HG02763 (cell line): ENCODE data around the gene PARD3.

ENCODE experiments used
- ATAC-seq: cut with Tn5 transposase; IDR thresholded peaks from one replicate; pipeline ENCODE4 v1.9.1; 2021; ENCODE audit warnings: mild to moderate bottlenecking, moderate library complexity; ENCODE audit not compliant: unreplicated experiment

PARD3 gene

DNA sequence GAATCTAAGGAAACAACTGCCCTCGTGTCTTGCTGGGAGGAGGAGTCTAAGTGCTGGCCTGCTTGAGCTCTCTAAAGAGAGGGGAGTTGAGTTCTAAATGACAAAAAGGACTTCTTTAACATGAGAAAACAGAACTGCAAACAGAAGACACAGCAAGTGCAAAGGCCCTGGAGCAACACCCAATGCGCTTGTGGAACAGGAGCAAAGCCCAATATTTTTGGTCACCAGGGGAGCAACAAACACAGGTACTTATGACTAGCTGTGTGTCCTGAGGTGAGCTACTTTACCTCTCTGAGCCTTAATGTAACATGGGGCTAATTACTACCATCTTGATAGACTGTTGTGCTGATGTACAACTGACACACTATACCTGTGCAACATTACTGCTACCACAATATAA, 634.3 kb downstream of the PARD3 start:
- ATAC-seq = no peak

GRCh38 chr10:34179280-34179679, 635.8 kb downstream of the PARD3 start:
- ATAC-seq = no peak

GRCh38 chr10:34178756-34179155, 636.3 kb downstream of the PARD3 start:
- ATAC-seq = no peak

- no peak for ATAC-seq
Observed at GRCh38 chr10:34178196-34178595, 636.9 kb downstream of the PARD3 start.

DNA sequence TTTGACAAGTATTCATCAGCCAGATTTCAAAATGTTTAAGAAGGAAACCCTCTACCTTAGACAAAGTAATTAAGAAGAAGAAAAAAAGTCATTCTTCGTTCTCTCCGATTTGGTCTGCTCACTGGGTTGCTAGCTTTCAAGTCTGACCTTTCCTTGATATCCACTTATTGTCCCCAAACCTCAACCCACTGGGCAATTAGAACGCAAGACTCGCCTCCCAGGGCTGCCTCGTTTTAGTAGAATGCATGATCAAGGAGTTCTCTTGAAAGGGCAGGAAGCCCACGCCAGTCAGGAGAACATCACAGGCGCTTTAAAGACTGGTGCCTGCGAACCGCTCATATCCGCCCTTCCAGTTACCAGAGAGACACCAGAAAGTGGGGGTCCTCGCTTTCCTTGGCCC, 637.7 kb downstream of the PARD3 start:
- no peak for ATAC-seq

GRCh38 chr10:34176351-34176750, 638.7 kb downstream of the PARD3 start:
- ATAC-seq = no peak

GRCh38 chr10:34175121-34175520, 640.0 kb downstream of the PARD3 start:
- no peak for ATAC-seq

DNA sequence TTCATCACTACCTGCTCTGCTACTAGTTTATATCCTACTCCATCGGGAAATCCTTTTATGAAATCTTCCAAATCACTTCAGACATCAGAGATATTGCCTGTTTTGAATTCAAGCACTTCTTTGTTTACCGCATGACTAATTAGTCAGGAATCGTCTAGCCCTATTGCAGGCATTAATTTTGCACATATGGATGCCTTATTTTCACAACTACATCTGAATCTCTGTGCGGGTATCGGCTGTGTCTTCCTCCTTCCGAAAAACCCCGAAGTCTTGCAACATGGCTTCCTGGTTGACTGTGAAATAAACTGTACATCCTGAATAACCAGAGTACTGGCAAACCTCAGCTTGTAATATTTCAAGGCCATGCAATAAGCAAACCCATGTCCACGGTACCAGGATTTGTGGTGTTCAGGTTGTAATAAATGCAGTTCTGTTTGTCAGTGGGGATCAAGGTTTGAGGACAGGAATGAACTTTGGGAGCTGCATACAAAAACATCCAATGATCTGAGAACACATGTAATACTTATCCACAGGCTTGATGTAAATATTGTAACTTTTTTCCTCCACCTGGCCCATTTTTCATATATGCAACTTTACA, 642.1 kb downstream of the PARD3 start:
- ATAC-seq = no peak

DNA sequence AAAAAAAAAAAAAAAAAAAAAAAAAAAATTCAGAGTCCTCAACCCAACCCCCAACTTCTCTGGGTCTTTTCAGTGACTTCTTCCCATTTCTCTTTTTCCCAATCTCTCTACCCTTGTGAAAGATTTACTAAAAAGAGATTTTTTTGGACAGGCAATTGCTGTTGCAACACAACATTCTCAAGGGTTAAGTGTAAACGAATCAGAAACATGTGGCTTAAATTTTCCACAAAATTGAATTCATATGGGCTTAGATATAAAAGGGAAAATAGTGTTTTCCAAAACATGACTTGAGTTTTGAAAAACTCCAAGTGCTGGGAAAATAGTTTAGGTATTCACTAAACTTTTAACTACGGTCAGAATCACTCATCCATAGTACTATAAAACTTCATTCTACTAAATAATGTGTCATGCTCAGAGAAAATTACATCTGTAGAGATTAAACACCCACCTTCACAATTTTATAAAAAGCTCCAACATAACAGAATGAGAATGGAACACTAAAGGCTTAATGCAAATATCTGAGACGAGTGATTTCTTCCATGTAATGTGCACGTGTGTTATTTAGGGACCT, 643.1 kb downstream of the PARD3 start:
- no peak for ATAC-seq

- no peak for ATAC-seq
Observed at GRCh38 chr10:34169677-34170076, 645.4 kb downstream of the PARD3 start.

DNA sequence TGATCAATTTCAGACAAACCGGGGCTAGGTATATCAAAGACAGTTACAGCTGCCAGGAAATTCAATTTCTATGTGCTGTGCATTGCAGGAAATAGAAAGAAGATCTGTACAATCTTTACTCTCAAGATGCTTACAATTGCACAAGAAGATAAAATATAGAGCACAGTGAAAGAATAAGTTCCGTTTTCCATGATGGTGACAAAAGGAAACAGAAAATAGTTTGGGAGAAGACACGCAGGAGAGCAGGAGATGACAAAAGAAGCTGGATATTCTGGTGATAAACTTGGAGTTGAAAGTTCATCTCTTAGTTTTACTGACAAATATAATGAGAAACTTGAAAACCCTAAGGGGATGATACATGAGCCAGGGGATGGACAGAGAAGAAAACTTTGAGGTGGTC, 646.0 kb downstream of the PARD3 start:
- ATAC-seq = no peak

DNA sequence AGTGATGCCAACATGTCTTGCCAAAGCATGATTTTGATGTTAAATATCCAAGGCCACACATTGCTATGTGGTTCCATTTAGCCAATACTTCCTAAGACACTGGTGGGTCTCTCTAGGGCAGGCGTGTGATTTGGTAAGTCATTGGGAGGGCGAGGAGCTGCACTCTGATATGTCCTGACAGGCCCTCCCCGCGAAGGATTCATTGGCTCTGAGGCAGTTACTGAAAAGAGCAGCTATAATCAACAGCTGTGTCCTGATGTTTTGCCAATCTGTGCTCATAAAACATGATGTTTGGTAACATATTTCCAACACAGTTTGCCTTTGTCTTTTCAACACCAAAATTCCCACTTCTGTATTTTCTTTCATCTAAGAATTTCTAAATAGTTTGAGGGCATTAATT, 646.7 kb downstream of the PARD3 start:
- no peak for ATAC-seq

DNA sequence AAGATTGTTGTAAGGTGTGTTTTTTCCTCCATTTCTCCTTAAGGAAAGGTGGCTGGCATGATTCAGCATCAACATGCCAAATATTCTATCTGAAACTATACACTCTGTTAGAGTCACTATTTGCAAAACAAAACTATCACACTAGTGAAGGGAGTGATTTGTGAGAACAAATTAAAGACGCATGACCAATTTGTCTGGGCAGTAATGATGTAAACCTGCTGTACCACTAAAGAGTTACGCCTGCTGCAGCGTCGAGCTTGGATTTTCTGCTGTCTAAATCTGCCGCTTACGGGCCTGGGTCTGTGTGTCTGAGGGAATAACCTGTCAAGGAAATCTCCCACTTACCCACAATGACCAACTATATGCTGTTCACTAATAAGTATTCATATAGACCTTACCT, 648.3 kb downstream of the PARD3 start:
- no peak for ATAC-seq

- no peak for ATAC-seq
Observed at GRCh38 chr10:34166354-34166753, 648.7 kb downstream of the PARD3 start.

- ATAC-seq = no peak
Observed at GRCh38 chr10:34164029-34164428, 651.1 kb downstream of the PARD3 start.

- no peak for ATAC-seq
Observed at GRCh38 chr10:34163075-34163905, 651.8 kb downstream of the PARD3 start.

DNA sequence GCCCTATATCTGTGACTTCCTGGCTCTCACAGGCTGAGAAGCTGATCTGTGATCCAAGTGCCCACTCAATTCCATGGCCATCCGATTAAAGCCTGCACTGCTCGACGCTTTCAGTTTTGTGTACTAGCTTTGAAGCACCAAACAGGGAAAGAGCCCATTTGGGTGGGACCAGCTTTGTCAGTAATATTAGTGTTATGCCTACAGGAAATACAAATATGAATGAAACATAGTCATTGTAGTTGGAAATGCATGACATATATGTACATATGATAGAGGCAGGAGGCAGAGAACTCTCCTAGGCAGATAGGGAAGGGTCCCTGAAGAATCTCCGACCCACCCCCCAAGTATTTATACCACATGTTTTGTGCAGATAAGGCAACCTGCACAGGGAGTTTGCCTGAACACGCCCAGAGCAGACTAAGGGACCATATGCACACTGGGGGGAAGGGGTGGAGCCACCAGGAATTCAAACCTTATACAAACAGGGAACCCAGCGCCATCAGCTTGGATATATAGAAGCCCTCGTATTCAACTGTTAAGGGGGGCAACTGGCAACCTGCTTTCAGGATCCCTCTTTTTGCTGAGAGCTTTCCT, 653.2 kb downstream of the PARD3 start:
- ATAC-seq = no peak

DNA sequence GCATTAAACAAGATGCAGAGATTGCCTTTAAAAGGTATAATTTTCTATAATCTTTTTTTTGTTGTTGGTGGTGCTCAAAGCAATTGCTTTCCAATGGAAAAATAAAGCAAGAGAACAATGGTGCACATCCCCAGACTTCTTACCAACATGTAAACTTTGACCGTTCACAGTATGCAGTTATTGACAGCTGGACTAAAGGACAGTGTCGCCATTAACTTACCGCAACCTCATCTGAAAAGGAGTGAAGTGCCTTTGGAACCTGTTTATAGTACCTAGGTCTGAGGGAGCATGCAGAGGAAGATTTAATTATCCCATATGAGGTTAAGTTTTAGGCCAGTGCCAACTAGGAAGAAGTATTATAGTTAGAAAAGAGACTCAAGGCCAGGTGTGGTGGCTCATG, 654.5 kb downstream of the PARD3 start:
- no peak for ATAC-seq

- ATAC-seq = no peak
Observed at GRCh38 chr10:34157501-34157900, 657.6 kb downstream of the PARD3 start.

- ATAC-seq = no peak
Observed at GRCh38 chr10:34156781-34157425, 658.2 kb downstream of the PARD3 start.

DNA sequence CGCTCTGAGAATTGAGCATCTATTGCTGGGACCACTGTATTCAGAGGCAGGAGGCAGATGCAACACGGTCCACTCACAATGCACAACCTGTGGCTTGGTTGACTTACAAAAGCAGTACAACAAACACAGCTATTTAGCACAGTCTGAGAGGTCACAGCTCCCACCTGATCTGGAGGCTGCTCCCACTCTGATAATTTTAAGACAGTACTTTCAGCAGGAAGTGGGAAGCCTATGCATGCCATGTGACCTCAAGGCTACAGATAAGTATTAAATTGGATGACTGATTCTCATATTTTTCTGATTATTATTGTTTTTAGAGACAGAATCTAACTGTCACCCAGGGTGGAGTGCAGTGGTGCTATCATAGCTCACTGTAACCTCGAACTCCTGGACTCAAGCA, 659.3 kb downstream of the PARD3 start:
- no peak for ATAC-seq
